GM12801 (cell line): ENCODE data around the gene OAS1.

Experiments used
- TF ChIP-seq, protein P1 (sequence below): IDR thresholded peaks from one replicate; pipeline ENCODE4 v1.5.1; 2011; ENCODE audit warnings: control low read depth; ENCODE audit not compliant: insufficient read length; ENCODE audit errors: extremely low read depth

The OAS1 gene

GRCh38 chr12:112947314-112947713 lies 40.6 kb downstream of the OAS1 start:
- TF ChIP-seq, protein P1, sequence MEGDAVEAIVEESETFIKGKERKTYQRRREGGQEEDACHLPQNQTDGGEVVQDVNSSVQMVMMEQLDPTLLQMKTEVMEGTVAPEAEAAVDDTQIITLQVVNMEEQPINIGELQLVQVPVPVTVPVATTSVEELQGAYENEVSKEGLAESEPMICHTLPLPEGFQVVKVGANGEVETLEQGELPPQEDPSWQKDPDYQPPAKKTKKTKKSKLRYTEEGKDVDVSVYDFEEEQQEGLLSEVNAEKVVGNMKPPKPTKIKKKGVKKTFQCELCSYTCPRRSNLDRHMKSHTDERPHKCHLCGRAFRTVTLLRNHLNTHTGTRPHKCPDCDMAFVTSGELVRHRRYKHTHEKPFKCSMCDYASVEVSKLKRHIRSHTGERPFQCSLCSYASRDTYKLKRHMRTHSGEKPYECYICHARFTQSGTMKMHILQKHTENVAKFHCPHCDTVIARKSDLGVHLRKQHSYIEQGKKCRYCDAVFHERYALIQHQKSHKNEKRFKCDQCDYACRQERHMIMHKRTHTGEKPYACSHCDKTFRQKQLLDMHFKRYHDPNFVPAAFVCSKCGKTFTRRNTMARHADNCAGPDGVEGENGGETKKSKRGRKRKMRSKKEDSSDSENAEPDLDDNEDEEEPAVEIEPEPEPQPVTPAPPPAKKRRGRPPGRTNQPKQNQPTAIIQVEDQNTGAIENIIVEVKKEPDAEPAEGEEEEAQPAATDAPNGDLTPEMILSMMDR, result no peak

- TF ChIP-seq, protein P1, result no peak
These were observed 41.0 kb downstream of the OAS1 start for GRCh38 chr12:112947761-112948160.

GRCh38 chr12:112948806-112949205 lies 42.0 kb downstream of the OAS1 start:
- TF ChIP-seq, protein P1, result no peak

GRCh38 chr12:112950701-112951100 lies 43.9 kb downstream of the OAS1 start:
- TF ChIP-seq, protein P1, result no peak

DNA sequence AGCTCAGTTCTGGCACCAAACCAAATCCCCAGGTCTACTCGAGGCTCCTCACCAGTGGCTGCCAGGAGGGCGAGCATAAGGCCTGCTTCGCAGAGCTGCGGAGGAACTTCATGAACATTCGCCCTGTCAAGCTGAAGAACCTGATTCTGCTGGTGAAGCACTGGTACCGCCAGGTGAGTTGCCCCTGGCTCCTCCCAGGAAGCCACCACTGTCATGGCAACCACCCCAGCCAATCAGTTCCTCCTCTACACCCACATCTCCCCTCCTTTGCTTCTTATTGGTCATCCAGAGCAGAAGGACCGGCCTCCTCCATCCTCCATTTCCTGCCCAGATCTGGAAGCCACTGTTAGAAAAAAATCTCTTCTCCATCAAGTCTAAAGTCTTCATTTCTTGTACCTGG lies 54.3 kb downstream of the OAS1 start:
- TF ChIP-seq, protein P1, result no peak

DNA sequence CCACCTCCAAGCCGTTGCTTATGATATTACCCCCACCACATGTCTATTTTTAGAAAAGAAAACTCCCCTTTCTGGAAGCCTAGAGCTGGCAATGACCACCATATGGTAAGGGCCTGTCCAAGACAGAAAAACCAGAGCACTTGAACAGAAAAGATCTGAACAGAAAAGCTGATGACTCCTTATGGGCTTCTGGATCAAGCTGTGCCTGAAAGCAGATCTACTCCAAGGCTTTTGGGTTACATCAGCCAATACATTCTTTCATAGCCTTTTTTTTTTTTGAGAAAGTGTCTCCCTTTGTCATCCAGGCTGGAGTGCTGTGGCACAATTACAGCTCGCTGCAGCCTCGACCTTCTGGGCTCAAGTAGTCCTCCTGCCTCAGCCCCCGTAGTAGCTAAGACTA lies 54.8 kb downstream of the OAS1 start:
- TF ChIP-seq, protein P1, result no peak

GRCh38 chr12:112962561-112962960 lies 55.8 kb downstream of the OAS1 start:
- TF ChIP-seq, protein P1, result no peak
